H1 (cell line): ENCODE results near the gene MAD2L2. TPM values are rescaled to one million over a fixed set of nuclear protein-coding genes. Genes with fewer than 3 reads are reported as not detected.

ENCODE experiments used
- CTCF ChIA-PET: fragments of 300-600 bp; sonication (Branson Sonifier 250); formaldehyde crosslinking; loops from one replicate; lab custom pipeline; 2021; ENCODE audit not compliant: partially characterized antibody; lab: Charles Lee
- POLR2A ChIA-PET: fragments of 300-600 bp; sonication (Branson Sonifier 250); formaldehyde crosslinking; loops from one replicate; lab custom pipeline; 2021; ENCODE audit warnings: inconsistent platforms; ENCODE audit not compliant: partially characterized antibody; lab: Charles Lee
- DNase-seq, 2 experiments: peaks; one replicate each; pipeline versions ENCODE4 v3.0.0 to v3.0.0-alpha.2; 2010 to 2022; ENCODE audit warnings: low spot score in 2 of 2, low read depth in 1 of 2, mixed read lengths in 1 of 2
- FAIRE-seq: peaks from 2 replicates; lab custom pipeline; 2011; peaks lifted over from hg19 to GRCh38; lab: Jason Lieb, UNC
- H2AFZ ChIP-seq: 2 replicates; pipeline ENCODE4 v1.8.1; 2012; ENCODE audit warnings: low read length, inconsistent platforms
- H2AK5ac ChIP-seq: 2 replicates; pipeline ENCODE4 v1.6.1; 2013; ENCODE audit warnings: low read depth, low read length
- H2BK120ac ChIP-seq: replicated peaks from 2 replicates; pipeline ENCODE3; 2013; ENCODE audit warnings: low read depth, low read length, inconsistent platforms
- H2BK12ac ChIP-seq: 2 replicates; pipeline ENCODE4 v1.6.1; 2013; ENCODE audit warnings: low read depth, low read length
- H2BK15ac ChIP-seq: 2 replicates; pipeline ENCODE4 v1.6.1; 2013; ENCODE audit warnings: low read length
- H2BK20ac ChIP-seq: 2 replicates; pipeline ENCODE4 v1.6.1; 2013; ENCODE audit warnings: low read length
- H2BK5ac ChIP-seq: 2 replicates; pipeline ENCODE4 v1.6.1; 2013; ENCODE audit warnings: low read depth, low read length
- H3K14ac ChIP-seq: 2 replicates; pipeline ENCODE4 v1.6.1; 2013; ENCODE audit warnings: inconsistent platforms; ENCODE audit not compliant: insufficient read length
- H3K18ac ChIP-seq: 2 replicates; pipeline ENCODE4 v1.6.1; 2013; ENCODE audit warnings: low read length; ENCODE audit errors: extremely low read depth
- H3K23ac ChIP-seq: 2 replicates; pipeline ENCODE4 v1.6.1; 2013; ENCODE audit warnings: inconsistent platforms; ENCODE audit not compliant: insufficient read length
- H3K23me2 ChIP-seq: 2 replicates; pipeline ENCODE4 v1.6.1; 2013; ENCODE audit warnings: low read depth, low read length
- H3K27ac ChIP-seq: 2 replicates; pipeline ENCODE4 v1.6.1; 2011; ENCODE audit warnings: low read depth, low read length, inconsistent platforms
- H3K27me3 ChIP-seq, 4 experiments: replicated peaks in 1 of 4; 1 replicate in 1 of 4; 2 replicates in 3 of 4; pipeline versions ENCODE4 v1.6.1 to v1.8.1; 2011 to 2013; ENCODE audit warnings: low read length in 3 of 4, mild to moderate bottlenecking in 3 of 4, inconsistent platforms in 2 of 4, mixed read lengths in 2 of 4, moderate library complexity in 1 of 4; ENCODE audit not compliant: control insufficient read depth in 3 of 4, insufficient read depth in 3 of 4; ENCODE audit errors: extremely low read depth in 1 of 4
- H3K36me3 ChIP-seq, 4 experiments: 2 replicates each; pipeline versions ENCODE4 v1.6.1 to v1.8.1; 2011 to 2013; ENCODE audit warnings: mild to moderate bottlenecking in 4 of 4, low read length in 3 of 4, moderate library complexity in 2 of 4, control low read depth in 1 of 4, inconsistent platforms in 1 of 4; ENCODE audit not compliant: insufficient read depth in 4 of 4, control insufficient read depth in 2 of 4
- H3K4ac ChIP-seq: replicated peaks from 2 replicates; pipeline ENCODE3; 2013; ENCODE audit warnings: low read length, low read depth, mixed read lengths, inconsistent platforms; ENCODE audit not compliant: insufficient read length
- H3K4me1 ChIP-seq, 4 experiments: replicated peaks in 1 of 4; 1 replicate in 1 of 4; 2 replicates in 3 of 4; pipeline versions ENCODE4 v1.6.1 to v1.8.1; 2011 to 2013; ENCODE audit warnings: low read length in 3 of 4, inconsistent platforms in 2 of 4, mixed read lengths in 1 of 4; ENCODE audit not compliant: insufficient read depth in 4 of 4, control insufficient read depth in 3 of 4
- H3K4me2 ChIP-seq, 2 experiments: 2 replicates each; pipeline versions ENCODE4 v1.6.1 to v1.8.1; 2011 to 2013; ENCODE audit warnings: low read depth in 2 of 2, low read length in 2 of 2, control low read depth in 1 of 2, inconsistent platforms in 1 of 2, mild to moderate bottlenecking in 1 of 2; ENCODE audit not compliant: insufficient read depth in 1 of 2
- H3K4me3 ChIP-seq, 4 experiments: fragments of 200-600, 300-600 bp in 1 of 4; sonication (generic), shearing (Covaris generic), sonication (Bioruptor Twin) in 1 of 4; 2 replicates each; pipeline versions ENCODE4 v1.5.1 to v1.8.1; 2011 to 2016; ENCODE audit warnings: low read length in 4 of 4, low read depth in 3 of 4, control low read depth in 2 of 4, inconsistent platforms in 2 of 4, mild to moderate bottlenecking in 2 of 4, mixed read lengths in 1 of 4, moderate library complexity in 1 of 4; ENCODE audit not compliant: insufficient read depth in 2 of 4; ENCODE audit errors: extremely low read depth in 1 of 4
- H3K56ac ChIP-seq: replicated peaks from 2 replicates; pipeline ENCODE3; 2013; ENCODE audit warnings: low read depth, mild to moderate bottlenecking, mixed read lengths, low read length, inconsistent platforms; ENCODE audit not compliant: insufficient read length
- H3K79me1 ChIP-seq: 2 replicates; pipeline ENCODE4 v1.6.1; 2013; ENCODE audit warnings: low read depth, low read length, control low read depth
- H3K79me2 ChIP-seq, 2 experiments: 2 replicates each; pipeline versions ENCODE4 v1.6.1 to v1.8.1; 2012 to 2013; ENCODE audit warnings: low read length in 2 of 2, mild to moderate bottlenecking in 2 of 2, inconsistent platforms in 1 of 2; ENCODE audit not compliant: insufficient read depth in 2 of 2, control insufficient read depth in 1 of 2
- H3K9ac ChIP-seq, 4 experiments: replicated peaks in 1 of 4; 1 replicate in 1 of 4; 2 replicates in 3 of 4; pipeline versions ENCODE4 v1.6.1 to v1.8.1; 2011 to 2013; ENCODE audit warnings: low read depth in 3 of 4, low read length in 3 of 4, control low read depth in 2 of 4, mild to moderate bottlenecking in 2 of 4, moderate library complexity in 2 of 4, inconsistent platforms in 1 of 4; ENCODE audit errors: extremely low read depth in 1 of 4
- H3K9me3 ChIP-seq, 2 experiments: 2 replicates each; pipeline versions ENCODE4 v1.6.1 to v1.8.1; 2012 to 2013; ENCODE audit warnings: mild to moderate bottlenecking in 2 of 2, moderate library complexity in 2 of 2, control low read depth in 1 of 2, inconsistent platforms in 1 of 2, low read depth in 1 of 2, low read length in 1 of 2, mixed read lengths in 1 of 2; ENCODE audit not compliant: insufficient read depth in 2 of 2
- H4K20me1 ChIP-seq, 2 experiments: replicated peaks in 1 of 2; 2 replicates each; pipeline versions ENCODE3 to v1.8.1; 2011 to 2013; ENCODE audit warnings: inconsistent platforms in 2 of 2, low read length in 2 of 2, mild to moderate bottlenecking in 1 of 2; ENCODE audit not compliant: insufficient read depth in 2 of 2, control insufficient read depth in 1 of 2
- H4K5ac ChIP-seq: 2 replicates; pipeline ENCODE4 v1.6.1; 2013; ENCODE audit warnings: low read length, low read depth, mixed read lengths, inconsistent platforms; ENCODE audit not compliant: insufficient read length
- H4K8ac ChIP-seq: 2 replicates; pipeline ENCODE4 v1.8.0; 2013; ENCODE audit warnings: mild to moderate bottlenecking, moderate library complexity, low read length, inconsistent platforms; ENCODE audit not compliant: insufficient read depth; ENCODE audit errors: extremely low read depth
- H4K91ac ChIP-seq: replicated peaks from 2 replicates; pipeline ENCODE3; 2013; ENCODE audit warnings: low read length, mixed read lengths, inconsistent platforms; ENCODE audit not compliant: insufficient read length
- CHD2 ChIP-seq: IDR thresholded peaks from 2 replicates; pipeline ENCODE4 v1.6.1; 2012; ENCODE audit warnings: low read length, improper control_type of control experiment
- CREB1 ChIP-seq: IDR thresholded peaks from 2 replicates; pipeline ENCODE4 v1.6.1; 2012; ENCODE audit warnings: inconsistent platforms
- EZH2 ChIP-seq: fragments of 200-600 bp; sonication (generic); IDR thresholded peaks from 2 replicates; pipeline ENCODE4 v1.7.1; 2012; ENCODE audit warnings: low read depth, mild to moderate bottlenecking, moderate library complexity, low read length, inconsistent platforms; ENCODE audit not compliant: severe bottlenecking
- GABPA ChIP-seq: IDR thresholded peaks from 2 replicates; pipeline ENCODE4 v1.6.1; 2011; ENCODE audit warnings: mild to moderate bottlenecking, low read length, moderate library complexity, borderline replicate concordance; ENCODE audit not compliant: insufficient read depth
- POLR2AphosphoS5 ChIP-seq: IDR thresholded peaks from 2 replicates; pipeline ENCODE4 v1.6.1; 2011; ENCODE audit warnings: low read depth, low read length
- SIRT6 ChIP-seq: IDR thresholded peaks from one replicate; pipeline ENCODE4 v1.7.1; 2012; ENCODE audit warnings: low read length, inconsistent platforms
- SP2 ChIP-seq: IDR thresholded peaks from 2 replicates; pipeline ENCODE4 v1.6.1; 2012; ENCODE audit warnings: mild to moderate bottlenecking, low read length, inconsistent platforms
- SUZ12 ChIP-seq: fragments of 200-600 bp; sonication (generic); IDR thresholded peaks from 2 replicates; pipeline ENCODE4 v1.6.1; 2012; ENCODE audit warnings: mild to moderate bottlenecking, inconsistent platforms, low read length, moderate library complexity, mixed read lengths
- TCF12 ChIP-seq: IDR thresholded peaks from 2 replicates; pipeline ENCODE4 v1.6.1; 2011; ENCODE audit warnings: low read depth, mild to moderate bottlenecking, low read length
- USF2 ChIP-seq: IDR thresholded peaks from 2 replicates; pipeline ENCODE4 v1.6.1; 2011; ENCODE audit warnings: low read length, improper control_type of control experiment
- WGBS, 2 experiments: shearing (Covaris generic) in 1 of 2; methylation state at CpG; one replicate each; pipeline versions ENCODE4 v1.1.6 to v1.1.7; 2013 to 2015; ENCODE audit warnings: low lambda C conversion rate in 2 of 2, mixed read lengths in 2 of 2, inconsistent platforms in 1 of 2, low coverage in 1 of 2, missing lambda C conversion rate in 1 of 2; ENCODE audit not compliant: insufficient replicate concordance in 2 of 2, insufficient coverage in 1 of 2, insufficient read length in 1 of 2; ENCODE audit errors: extremely low coverage in 1 of 2, missing lambda C conversion rate in 1 of 2; 5-methylcytosine and 5-hydroxymethylcytosine counted together
- polyA plus RNA-seq, 7 experiments: library from polyadenylated mRNA; depleted of rRNA in 3 of 7; stranded (reverse) in 5 of 7; unstranded in 2 of 7; fragments of >200 nt in 5 of 7; fragments of 200-250 nt in 2 of 7; gene quantifications; 1 replicate in 5 of 7; 2 replicates in 1 of 7; 4 replicates in 1 of 7; pipeline versions ENCODE4 v1.2.1 to v1.2.3, GENCODE V29; 2011 to 2013; ENCODE audit warnings: missing spikeins in 2 of 7, mixed read lengths in 2 of 7
- total RNA-seq: library from RNA; stranded (reverse); fragmentation: NEBNext Ultra II Directional; extraction: Animal tissue kit (Norgen Biotek cat#: 25700); gene quantifications from 2 replicates; pipeline ENCODE4 v1.2.1, GENCODE V29; 2021

Gene MAD2L2
- total and polyA plus RNA-seq, 2 of the 8 experiments (the other 6 are each of a cell fraction or from before 2014, with no cell fraction given), result 310 to 469 TPM

- H3K56ac ChIP-seq, result no peak overlapping the region
- peak overlapping the region; percentile 83 for H4K91ac ChIP-seq
- DNase-seq, result no peak
- H3K23me2 ChIP-seq, result peaks cover 4% of the 10 kb centered on the region; the same call in 1 of the 2 replicates
- peaks cover 0 to 1% of the 10 kb centered on the region in 2 experiments for H4K20me1 ChIP-seq
- no peak overlapping the region for H3K27ac ChIP-seq
- 0 out of 2 replicates have a peak overlapping the region, but pooled peaks have one; percentile 7 for H2AFZ ChIP-seq
- H4K5ac ChIP-seq, result peak overlapping the region; percentile 1
- POLR2A ChIA-PET, result interaction anchor here (0.9 to 2.1 kb wide), 6 partner anchors 10 to 40 kb away, joined by 3 to 8 read pairs (median 5); no protein-coding TSS in a partner anchor
- H3K23ac ChIP-seq, result no peak overlapping the region
- no peaks in the 10 kb centered on the region for H3K36me3 ChIP-seq
- peak overlapping the region; percentile 100 for H2BK15ac ChIP-seq
- peak overlapping the region; percentile 94 for H2BK5ac ChIP-seq
- no peaks in the 10 kb centered on the region for H3K27me3 ChIP-seq
- H3K9ac ChIP-seq, result peak overlapping the region in 1 of 4 experiments; percentile 22; a peak in 1 of 7 replicates
- peak overlapping the region; percentile 7; the same call in 1 of the 2 replicates for H4K8ac ChIP-seq
- peak overlapping the region; percentile 95; the same call in 1 of the 2 replicates for H3K18ac ChIP-seq
- FAIRE-seq, result no peak
- H2BK20ac ChIP-seq, result peak overlapping the region; percentile 100
- peak overlapping the region; percentile 83 for H2AK5ac ChIP-seq
- H3K14ac ChIP-seq, result no peak overlapping the region
- H2BK12ac ChIP-seq, result peak overlapping the region; percentile 98
- CTCF ChIA-PET, result interaction anchor here (1.1 to 1.8 kb wide), 6 partner anchors 10 to 77 kb away, joined by 3 to 13 read pairs (median 4); no protein-coding TSS in a partner anchor
- no peak for TF ChIP-seq SIRT6
- TF ChIP-seq SP2, result no peak
- no peak for TF ChIP-seq USF2
- no peak for TF ChIP-seq CREB1
- no peak for TF ChIP-seq CHD2
- no peak for TF ChIP-seq EZH2
- no peak for TF ChIP-seq POLR2AphosphoS5
- no peak for TF ChIP-seq GABPA
- TF ChIP-seq SUZ12, result no peak
- TF ChIP-seq TCF12, result no peak
- no peaks in the 10 kb centered on the region for H3K79me2 ChIP-seq
- peak overlapping the region; percentile 70 for H2BK120ac ChIP-seq
- no peaks in the 10 kb centered on the region for H3K9me3 ChIP-seq
- no peaks in the 10 kb centered on the region for H3K79me1 ChIP-seq
- no peak overlapping the region for H3K4me3 ChIP-seq
- peak overlapping the region; percentile 4 to 16; a peak in 2 of 4 replicates for H3K4me2 ChIP-seq
- H3K4ac ChIP-seq, result peak overlapping the region; percentile 90
- peaks cover 4 to 39% (median 30%) of the 10 kb centered on the region in 4 experiments for H3K4me1 ChIP-seq
- 80% methylated on average over 25 of the region's 26 CpGs; no CpG with 5 or more reads in 1 of the 2 experiments for WGBS, 2 experiments
These were observed 48.8 kb upstream of the MAD2L2 start for GRCh38 chr1:11729498-11730428.
